ENCODE measurements around the gene TBC1D3C.
"Not testable (repeated sequence)": the region's sequence is repeated elsewhere in the genome, so short reads cannot be mapped to it uniquely, and the experiment has no call there.

Gene TBC1D3C

GRCh38 chr17:38068534-38068933, at the start of gene TBC1D3C:
TBC1D3C (minus strand) TSS chr17:38068634; CDS start chr17:38067066, 1,568 bp downstream.
- DNase-seq (ENCODE audit: low read depth), result not testable (repeated sequence)

GRCh38 chr17:38099262-38099661, 30.8 kb upstream of the TBC1D3C start:
- DNase-seq (ENCODE audit: low read depth), result not testable (repeated sequence)

GRCh38 chr17:38094059-38094694, 25.7 kb upstream of the TBC1D3C start:
- not testable (repeated sequence) for DNase-seq (ENCODE audit: low read depth)

- DNase-seq (ENCODE audit: low read depth), result not testable (repeated sequence)
Measured at GRCh38 chr17:38088120-38088519, 19.7 kb upstream of the TBC1D3C start.

GRCh38 chr17:38087344-38087743, 18.9 kb upstream of the TBC1D3C start:
- not testable (repeated sequence) for DNase-seq (ENCODE audit: low read depth)
